ENCODE results near the gene MLXIP. TPM values are rescaled to one million over a fixed set of nuclear protein-coding genes. Genes with fewer than 3 reads are reported as not detected.

Gene MLXIP
- total RNA-seq, 1 experiment from 2014 or later = 32.4 TPM

DNA sequence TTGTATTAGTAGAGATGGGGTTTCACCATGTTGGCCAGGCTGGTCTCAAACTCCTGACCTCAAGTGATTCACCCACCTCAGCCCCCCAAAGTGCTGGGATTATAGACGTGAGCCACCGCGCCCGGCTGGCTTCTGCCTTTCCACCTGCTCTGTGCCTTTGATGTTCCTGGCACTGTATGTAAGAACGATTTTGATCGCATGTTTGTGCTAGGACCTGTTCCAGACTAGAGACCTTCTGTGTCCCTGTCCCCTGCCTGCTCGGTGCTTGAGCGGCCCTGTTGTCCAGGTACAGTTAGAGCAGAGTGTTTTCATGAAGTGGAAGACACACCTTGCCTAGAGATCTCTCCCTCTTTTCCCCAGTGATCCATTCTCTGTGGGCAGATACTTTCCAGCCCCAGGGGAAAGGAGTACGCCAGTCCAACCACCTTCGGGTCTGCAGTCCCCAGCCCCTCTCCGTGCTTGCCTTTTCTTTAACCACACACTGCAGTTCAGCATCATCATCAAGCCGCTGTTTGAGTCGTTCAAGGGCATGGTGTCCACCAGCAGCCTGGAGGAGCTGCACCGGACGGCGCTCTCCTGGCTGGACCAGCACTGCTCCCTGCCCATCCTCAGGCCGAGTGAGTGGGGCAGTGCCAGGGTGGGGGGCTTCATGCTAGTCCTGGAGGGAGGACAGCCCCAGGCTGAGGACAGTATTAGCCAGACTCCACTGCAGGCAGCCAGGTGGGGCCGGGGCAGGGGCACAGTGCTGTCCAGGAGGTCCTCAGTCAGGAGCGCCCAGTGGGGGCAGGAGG, 62.1 kb downstream of the MLXIP start:
- H4K91ac ChIP-seq (ENCODE audit: insufficient read length, low read depth, low read length) = no peak overlapping the region
- H3K79me1 ChIP-seq (ENCODE audit: insufficient read depth, low read depth, low read length, poor library complexity, severe bottlenecking) = no peaks in the 10 kb centered on the region
- no peak overlapping the region for H4K5ac ChIP-seq (ENCODE audit: insufficient read length, low read depth, low read length)
- H3K4ac ChIP-seq (ENCODE audit: low read depth, low read length) = no peak overlapping the region
- no peak overlapping the region for H4K8ac ChIP-seq (replicated peaks; ENCODE audit: insufficient read length, low read depth, low read length)
- Mint-ChIP-seq H3K9me3 (peaks cover 26 to 29% of the 10 kb centered on the region in 2 experiments), H3K4me1 (peaks cover 0 to 13% of the 10 kb centered on the region in 2 experiments; a peak in 2 of 4 replicates), H3K27ac (no peak overlapping the region), H3K36me3 (ENCODE audit: insufficient read depth in 1 of 3, low read depth in 3 of 3) (peaks cover 49 to 53% (median 52%) of the 10 kb centered on the region in 3 experiments), H3K4me3 (no peak overlapping the region), H3K27me3 (ENCODE audit: low read depth) (no peaks in the 10 kb centered on the region; the same call in 1 of the 2 replicates)
- H2BK15ac ChIP-seq (ENCODE audit: low read depth, low read length) = no peak overlapping the region
- H2BK20ac ChIP-seq (ENCODE audit: low read depth, low read length, poor library complexity, severe bottlenecking) = no peak overlapping the region
- no peak overlapping the region for H3K4me2 ChIP-seq (ENCODE audit: insufficient read depth, insufficient read length, low read length)
- H2BK5ac ChIP-seq (ENCODE audit: insufficient read length, low read length) = no peak overlapping the region
- no peaks in the 10 kb centered on the region for H3K23me2 ChIP-seq (ENCODE audit: insufficient read length, low read depth, low read length, poor library complexity, severe bottlenecking)
- H3K14ac ChIP-seq (ENCODE audit: insufficient read depth, low read length) = no peak overlapping the region
- TF ChIP-seq, protein P1, sequence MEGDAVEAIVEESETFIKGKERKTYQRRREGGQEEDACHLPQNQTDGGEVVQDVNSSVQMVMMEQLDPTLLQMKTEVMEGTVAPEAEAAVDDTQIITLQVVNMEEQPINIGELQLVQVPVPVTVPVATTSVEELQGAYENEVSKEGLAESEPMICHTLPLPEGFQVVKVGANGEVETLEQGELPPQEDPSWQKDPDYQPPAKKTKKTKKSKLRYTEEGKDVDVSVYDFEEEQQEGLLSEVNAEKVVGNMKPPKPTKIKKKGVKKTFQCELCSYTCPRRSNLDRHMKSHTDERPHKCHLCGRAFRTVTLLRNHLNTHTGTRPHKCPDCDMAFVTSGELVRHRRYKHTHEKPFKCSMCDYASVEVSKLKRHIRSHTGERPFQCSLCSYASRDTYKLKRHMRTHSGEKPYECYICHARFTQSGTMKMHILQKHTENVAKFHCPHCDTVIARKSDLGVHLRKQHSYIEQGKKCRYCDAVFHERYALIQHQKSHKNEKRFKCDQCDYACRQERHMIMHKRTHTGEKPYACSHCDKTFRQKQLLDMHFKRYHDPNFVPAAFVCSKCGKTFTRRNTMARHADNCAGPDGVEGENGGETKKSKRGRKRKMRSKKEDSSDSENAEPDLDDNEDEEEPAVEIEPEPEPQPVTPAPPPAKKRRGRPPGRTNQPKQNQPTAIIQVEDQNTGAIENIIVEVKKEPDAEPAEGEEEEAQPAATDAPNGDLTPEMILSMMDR (conservative IDR thresholded peaks at IDR 0.05) = no peak
- no peak overlapping the region for H3K9ac ChIP-seq (ENCODE audit: extremely low read depth, insufficient read length, low read length)
- H3K56ac ChIP-seq (ENCODE audit: insufficient read length, low read depth, low read length) = no peak overlapping the region
- H3K79me2 ChIP-seq (ENCODE audit: insufficient read depth, low read length) = no peaks in the 10 kb centered on the region
- no CpG with 5 or more reads among the region's 19 CpGs for WGBS (ENCODE audit: extremely low coverage, insufficient read length, low lambda C conversion rate)
- no peaks in the 10 kb centered on the region for H3K27me3 ChIP-seq (ENCODE audit: insufficient read depth, low read length)
- no peaks in the 10 kb centered on the region for H3K4me1 ChIP-seq (ENCODE audit: insufficient read depth, low read length)
- no peak overlapping the region for H3K18ac ChIP-seq (ENCODE audit: insufficient read length, low read depth, low read length)
- H3T11ph ChIP-seq (ENCODE audit: low read length) = no peak overlapping the region
- no peak overlapping the region for H2AFZ ChIP-seq (ENCODE audit: low read length)
- H2AK5ac ChIP-seq (ENCODE audit: insufficient read length, low read length) = no peak overlapping the region
- no peak overlapping the region for H2BK120ac ChIP-seq (ENCODE audit: low read depth, low read length, poor library complexity, severe bottlenecking)
- H2BK12ac ChIP-seq (ENCODE audit: insufficient read length, low read depth, low read length) = no peak overlapping the region
- no peak overlapping the region for H3K27ac ChIP-seq (ENCODE audit: insufficient read length, low read depth, low read length)
- no peak overlapping the region for H3K23ac ChIP-seq (ENCODE audit: insufficient read length, low read depth, low read length)
- no peaks in the 10 kb centered on the region for H4K20me1 ChIP-seq (ENCODE audit: control insufficient read depth, insufficient read depth, insufficient read length)
- H3K9me3 ChIP-seq (ENCODE audit: control insufficient read depth, low read depth, low read length) = peaks cover 24% of the 10 kb centered on the region
- no peak for DNase-seq

Measured in H9 (cell line).